ENCODE data around the gene ADORA2B. TPM values are rescaled to one million over a fixed set of nuclear protein-coding genes. Genes with fewer than 3 reads are reported as not detected.
"Not testable (repeated sequence)": the region's sequence is repeated elsewhere in the genome, so short reads cannot be mapped to it uniquely, and the experiment has no call there.

ADORA2B gene
- total RNA-seq, 1 donor: 11.6 TPM

DNA sequence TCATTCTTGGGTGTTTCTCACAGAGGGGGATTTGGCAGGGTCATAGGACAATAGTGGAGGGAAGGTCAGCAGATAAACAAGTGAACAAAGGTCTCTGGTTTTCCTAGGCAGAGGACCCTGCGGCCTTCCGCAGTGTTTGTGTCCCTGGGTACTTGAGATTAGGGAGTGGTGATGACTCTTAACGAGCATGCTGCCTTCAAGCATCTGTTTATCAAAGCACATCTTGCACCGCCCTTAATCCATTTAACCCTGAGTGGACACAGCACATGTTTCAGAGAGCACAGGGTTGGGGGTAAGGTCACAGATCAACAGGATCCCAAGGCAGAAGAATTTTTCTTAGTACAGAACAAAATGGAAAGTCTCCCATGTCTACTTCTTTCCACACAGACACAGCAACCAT is 34.1 kb downstream of the ADORA2B start:
- DNase-seq (ENCODE audit: low read depth in 2 of 3, low spot score in 2 of 3): not testable (repeated sequence)

DNA sequence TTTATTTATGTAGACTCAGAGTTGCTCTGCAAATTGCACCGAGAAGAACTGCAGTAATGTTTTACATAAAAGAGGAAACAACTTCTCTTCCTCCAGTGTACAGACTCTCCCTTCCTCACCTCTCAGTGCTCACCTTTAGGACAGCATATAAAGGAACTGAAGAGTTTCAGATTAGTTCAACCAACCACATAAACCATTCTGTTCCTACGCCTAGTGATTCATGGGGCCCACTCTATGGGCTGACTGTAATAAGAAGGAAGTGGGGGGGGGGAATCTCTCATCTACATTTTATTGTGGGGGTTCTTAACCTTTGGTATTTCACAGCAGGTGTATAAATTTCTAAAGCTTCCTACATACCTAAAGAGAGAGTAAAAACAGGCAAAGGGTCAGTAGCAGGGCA is 36.3 kb downstream of the ADORA2B start:
- peak in 1 of 3 donors; percentile 42 for DNase-seq (ENCODE audit: low read depth in 2 of 3, low spot score in 2 of 3)

DNA sequence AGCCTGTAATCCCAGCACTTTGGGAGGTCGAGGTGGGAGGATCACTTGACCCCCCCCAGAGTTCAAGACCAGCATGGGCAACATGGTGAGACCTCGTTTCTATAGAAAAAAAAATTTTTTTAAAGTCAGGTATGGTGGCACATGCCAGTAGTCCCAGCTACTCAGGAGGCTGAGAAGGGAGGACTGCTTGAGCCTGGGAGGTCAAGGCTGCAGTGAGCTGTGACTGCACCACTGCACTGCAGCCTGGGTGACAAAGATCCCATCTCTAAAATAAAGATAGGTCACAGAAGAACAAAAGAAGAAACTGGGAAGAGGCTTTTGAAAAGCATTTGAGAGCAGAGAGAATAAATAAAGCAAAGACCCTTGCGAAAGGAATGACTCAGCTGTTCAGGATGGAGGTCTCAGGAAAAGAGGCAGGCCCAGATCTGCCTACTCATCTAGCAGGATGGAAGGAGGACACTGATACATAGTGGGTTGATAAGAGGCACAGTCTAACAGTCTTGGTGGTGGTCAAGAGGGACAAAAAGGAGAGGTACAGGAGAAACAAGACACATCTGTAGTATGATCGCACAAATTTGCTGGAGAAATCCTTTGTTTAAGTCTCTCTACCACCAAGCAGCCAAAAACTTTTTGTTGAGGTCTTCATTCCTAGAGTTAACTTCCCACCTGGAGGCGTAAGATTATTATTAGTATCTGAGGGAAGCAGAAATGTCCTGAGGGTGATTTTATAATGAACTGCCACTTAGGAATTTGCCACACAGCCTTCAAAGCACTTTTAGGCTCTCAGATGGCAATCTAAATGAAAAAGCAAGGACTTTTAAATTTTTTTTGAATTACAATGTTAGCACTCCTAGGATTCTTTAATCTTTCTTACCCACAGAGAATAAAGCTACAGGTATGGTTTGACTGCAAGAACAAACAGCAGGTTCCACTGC is 37.0 kb downstream of the ADORA2B start:
- peak in 2 of 3 donors; percentile 37 to 60 for DNase-seq (ENCODE audit: low read depth in 2 of 3, low spot score in 2 of 3)

DNA sequence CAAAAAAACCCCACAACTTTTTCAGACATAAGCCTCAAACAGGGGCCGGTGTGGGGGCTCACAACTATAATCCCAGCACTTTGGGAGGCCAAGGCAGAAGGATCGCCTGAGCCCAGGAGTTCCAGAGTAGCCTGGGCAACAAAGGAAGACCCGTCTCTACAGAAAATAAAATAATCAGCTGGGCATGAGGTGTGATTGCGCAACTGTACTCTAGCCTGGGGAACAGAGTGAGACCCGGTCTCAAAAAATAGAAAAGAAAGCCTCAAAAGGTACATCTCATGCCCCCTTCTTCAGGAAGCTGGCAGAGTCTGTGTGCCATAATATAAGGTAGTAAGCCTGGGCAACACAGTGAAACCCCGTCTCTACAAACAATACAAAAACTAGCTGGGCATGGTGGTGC is 51.4 kb downstream of the ADORA2B start:
- DNase-seq (ENCODE audit: low read depth in 2 of 3, low spot score in 2 of 3): no peak

DNA sequence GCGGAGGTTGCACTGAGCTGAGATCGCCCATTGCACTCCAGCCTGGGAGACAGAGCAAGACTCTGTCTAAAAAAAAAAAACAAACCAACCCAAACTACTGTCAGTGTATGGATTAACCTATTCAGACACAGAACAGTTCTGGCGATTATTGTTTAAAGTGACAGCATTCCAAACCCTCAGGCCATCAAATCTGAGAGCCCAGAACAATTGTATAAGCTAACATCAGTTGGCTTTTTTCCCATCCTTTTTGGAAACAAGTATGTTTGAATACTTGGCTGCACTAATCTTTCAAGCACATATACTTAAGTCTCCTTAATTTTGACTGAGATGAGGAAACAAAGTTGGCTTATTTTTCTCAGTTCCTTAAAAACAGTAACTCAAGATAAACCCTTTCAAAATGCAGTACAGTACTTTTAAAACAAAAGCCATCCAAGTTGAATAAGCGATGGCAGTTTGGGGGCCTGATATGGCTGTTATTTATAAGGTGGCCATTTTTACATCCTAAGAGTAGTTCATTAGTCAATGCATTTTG is 53.2 kb downstream of the ADORA2B start:
- no peak for DNase-seq (ENCODE audit: low read depth in 2 of 3, low spot score in 2 of 3)

DNA sequence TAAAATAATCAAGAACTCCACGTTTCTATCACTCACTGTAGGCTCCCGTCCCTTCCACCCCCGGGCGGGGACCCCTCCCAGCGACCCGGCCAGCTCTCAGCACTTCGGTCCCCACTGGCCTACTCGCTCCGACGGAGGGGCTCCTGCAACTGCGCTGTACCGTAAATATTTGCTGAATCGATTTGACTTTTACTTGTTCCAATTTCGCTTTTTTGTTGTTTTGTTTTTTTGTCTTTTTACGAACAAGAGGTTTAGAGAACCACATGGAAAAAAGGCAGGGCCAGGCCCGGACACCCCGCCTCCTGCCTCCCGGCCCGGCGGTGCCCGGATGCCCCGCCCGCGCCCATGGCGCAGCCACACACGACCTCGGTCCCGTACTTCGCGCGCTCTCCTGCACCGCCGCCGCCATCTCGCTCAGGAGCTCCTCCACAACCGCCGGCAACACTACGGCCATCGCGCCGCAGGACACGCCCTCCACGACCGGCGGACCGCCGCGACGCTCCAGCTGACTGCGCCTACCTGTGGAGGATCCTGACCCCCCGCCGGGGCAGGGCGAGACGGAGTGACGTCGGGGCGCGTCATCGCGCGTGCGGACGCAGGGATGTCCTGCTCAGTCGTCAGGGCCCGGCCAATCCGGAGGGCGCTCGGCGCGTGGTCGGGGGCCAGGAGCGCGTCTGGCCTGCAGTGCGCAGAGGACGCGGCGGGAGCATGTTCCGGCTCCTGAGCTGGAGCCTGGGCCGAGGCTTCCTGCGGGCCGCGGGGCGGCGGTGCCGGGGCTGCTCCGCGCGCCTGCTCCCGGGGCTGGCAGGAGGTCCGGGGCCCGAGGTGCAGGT is 54.4 kb downstream of the ADORA2B start, which contains the start of the genes TTC19 and ZSWIM7:
Gene TTC19 (plus strand): TSS at position 684 of the 833 bp plus-strand sequence. CDS start 25 bp downstream, at position 709.
Gene ZSWIM7 (minus strand): TSS at position 564 of the 833 bp plus-strand sequence. CDS start 110 bp downstream, at position 454.
- peak; percentile 88 to 94 (median 93) for DNase-seq (ENCODE audit: low read depth in 2 of 3, low spot score in 2 of 3)

DNA sequence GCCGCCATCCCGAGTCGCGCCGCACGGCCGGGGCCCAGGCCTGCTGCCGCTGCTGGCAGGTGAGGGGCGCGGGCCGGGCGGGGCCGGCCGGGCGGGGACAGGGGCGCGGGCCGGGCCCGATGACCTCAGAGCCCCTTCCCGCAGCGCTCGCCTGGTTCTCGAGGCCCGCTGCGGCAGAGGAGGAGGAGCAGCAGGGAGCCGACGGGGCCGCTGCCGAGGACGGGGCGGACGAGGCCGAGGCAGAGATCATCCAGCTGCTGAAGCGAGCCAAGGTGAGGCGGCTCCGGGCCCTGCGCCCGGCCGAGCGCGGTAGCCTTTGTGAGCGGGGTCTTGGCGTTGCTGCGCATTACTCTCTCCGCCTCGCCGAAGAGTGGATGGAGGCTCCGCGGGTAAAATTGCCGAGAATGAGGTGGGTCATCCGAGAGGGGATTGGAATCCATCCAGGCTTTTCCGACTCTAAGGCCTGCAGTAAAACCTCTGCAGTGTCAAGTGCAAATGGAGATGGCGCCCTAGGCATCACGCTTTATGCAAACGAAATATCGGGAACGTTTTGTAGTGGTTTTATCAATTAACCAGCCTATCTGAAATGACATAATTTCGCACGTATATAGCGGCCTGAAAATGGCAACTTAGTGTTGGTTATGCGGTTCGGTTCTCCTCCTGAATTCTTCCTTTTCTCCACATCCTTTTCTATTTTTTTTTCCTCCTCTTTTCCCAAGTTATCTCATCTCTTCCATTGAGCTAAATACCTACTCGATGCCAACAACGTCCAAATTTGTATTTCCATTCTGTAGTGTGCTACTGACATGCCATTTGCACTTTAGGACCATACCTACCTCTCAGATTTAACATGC is 55.3 kb downstream of the ADORA2B start:
- DNase-seq (ENCODE audit: low read depth in 2 of 3, low spot score in 2 of 3): peak in 1 of 3 donors; percentile 65

DNA sequence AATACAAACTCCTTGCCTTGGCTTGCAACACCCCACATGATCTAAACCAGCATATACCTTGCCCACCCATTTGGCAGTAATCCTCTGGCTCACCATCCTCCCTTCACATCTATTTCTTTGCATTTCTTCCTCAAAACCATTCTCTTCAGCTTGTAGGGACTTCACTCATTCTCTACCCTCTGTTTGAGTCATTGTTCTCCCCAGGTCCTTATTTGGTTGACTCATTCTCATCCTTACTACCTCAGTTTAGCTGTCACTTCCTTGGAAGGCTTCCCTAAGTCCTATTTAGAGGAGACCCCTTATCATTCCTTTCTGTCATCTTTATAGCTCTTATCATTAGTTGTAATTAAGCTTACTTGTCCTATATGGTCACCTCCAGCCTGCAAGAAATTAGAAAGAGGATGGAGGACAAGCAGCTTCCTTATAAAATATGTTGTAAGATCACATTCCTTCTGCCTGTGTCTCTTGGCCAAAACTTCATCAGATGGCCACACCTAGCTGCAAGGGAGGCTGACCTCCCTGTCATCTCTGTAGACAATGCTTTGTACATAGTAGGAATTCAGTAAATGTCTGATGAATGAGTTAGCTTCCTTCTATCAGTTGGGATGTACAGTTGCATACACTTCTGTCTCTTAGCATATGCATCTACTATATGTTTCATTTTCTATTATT is 56.4 kb downstream of the ADORA2B start:
- DNase-seq (ENCODE audit: low read depth in 2 of 3, low spot score in 2 of 3): no peak

DNA sequence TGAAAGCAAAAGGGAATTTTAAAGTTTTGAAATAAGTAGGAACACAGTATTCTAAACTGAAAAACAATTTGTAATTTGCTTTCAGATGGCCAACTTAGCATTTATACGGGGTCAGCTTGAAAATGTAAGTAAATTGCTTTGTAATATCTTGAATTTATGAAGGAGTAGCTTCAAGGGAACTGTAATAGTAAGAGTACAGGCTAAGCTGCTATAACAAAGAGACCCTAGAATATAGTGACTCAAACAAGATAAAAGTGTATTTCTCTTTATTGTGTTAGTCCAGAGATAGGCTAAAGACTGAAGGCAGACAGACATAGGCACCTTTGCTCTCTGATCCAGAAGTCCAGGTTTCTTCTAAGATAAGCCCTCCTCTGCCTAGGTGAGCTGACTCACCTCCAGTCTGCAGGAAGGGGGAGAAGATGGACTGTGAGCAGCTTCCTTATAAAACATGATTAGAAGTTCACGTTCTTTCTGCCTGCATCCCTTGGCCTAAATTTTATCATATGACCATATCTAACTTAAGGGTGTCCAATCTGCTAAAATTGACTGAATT is 57.9 kb downstream of the ADORA2B start:
- no peak for DNase-seq (ENCODE audit: low read depth in 2 of 3, low spot score in 2 of 3)

DNA sequence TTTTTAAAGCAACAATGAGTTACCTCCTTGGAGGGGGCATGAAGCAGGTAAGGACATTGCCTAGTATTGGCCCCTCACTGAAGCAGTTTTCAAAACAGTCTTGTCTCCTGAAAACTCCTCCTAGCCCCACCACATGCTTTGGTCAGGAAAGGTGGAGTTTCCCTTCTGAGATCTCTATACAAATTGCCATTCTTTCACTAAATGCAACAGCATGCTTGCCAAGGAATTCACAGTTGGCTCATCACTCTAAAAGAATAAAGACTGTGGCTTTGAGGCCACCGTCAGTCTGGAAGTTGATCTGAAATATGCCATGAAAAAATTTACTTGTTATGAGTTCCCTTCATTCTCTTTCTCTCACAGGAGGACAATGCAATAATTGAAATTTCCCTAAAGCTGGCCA is 58.9 kb downstream of the ADORA2B start:
- no peak for DNase-seq (ENCODE audit: low read depth in 2 of 3, low spot score in 2 of 3)

DNA sequence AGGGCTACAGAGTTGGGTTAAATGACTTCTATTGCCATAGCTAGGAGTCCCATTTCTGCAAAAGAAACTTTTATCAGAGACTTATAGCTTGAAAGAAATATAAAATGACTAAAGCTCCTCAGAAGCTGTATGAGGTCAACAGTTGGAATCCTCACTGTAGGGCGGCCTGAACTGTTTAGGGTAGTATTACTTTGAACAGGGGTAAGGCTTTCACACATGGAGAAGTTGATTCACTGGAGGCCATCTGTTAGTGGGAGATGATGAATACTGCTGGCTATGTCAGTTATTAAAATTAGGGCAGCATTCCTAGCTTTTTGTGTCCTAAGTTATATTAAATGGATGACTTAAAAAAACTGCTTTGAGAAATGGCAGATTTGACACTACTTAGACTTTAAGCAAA is 60.7 kb downstream of the ADORA2B start:
- no peak for DNase-seq (ENCODE audit: low read depth in 2 of 3, low spot score in 2 of 3)

DNA sequence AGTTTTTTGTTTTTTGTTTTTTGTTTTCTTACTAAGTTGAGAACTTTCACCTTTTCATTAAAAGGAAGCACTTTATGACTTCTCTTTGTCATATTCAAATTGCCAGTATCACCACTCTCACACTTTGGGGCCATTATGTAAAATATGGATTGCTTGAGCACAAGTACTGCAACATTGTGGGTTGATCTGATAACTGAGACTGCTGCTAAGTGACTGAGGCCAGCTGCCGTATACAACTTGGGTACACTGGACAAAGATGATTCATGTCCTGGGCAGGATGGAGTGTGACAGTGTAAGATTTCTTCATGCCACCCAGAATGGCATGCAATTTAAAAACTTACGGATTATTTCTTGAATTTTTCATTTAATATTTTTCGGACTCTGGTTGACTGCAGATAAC is 62.5 kb downstream of the ADORA2B start:
- no peak for DNase-seq (ENCODE audit: low read depth in 2 of 3, low spot score in 2 of 3)

DNA sequence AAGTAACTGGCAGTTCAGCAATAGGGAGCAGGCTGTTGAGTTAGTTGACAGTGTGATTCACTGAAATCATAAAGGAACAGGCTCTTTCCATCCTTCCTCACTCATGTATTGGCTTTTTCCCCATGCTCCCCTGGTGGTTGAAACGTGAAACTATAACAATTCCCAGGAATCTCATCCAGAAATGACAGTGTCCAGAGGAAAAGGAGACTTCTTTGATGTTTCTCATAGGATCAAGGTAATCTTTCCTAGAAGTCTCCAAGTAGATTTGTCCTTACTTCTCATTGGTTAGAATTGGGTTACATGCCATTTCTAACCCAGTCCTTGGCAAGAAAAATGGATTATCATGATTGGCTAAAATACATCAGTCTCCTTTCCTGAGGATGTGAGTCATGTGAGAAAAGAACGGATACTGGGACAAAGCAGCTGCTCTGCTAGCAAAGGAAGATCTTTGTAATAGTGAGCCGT is 69.0 kb downstream of the ADORA2B start:
- DNase-seq (ENCODE audit: low read depth in 2 of 3, low spot score in 2 of 3): no peak

DNA sequence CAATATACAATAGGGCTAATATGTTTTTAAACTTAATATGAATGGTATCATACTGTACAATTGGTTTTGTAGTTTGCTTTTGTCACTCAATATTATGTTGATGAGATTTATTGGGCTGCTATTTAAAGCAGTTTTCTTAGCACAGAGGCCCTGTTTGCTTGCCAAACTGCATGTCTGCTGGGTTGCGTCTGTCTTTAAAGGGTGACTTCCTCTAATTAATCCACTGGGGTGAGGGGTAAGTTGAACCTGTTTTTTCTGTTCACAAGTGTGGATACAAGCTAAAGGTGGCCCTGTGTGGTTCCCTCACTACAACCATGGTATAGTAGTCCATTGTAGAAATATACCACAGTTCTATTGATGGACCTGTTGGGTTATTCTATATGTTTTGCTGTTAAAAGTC is 74.4 kb downstream of the ADORA2B start:
- no peak for DNase-seq (ENCODE audit: low read depth in 2 of 3, low spot score in 2 of 3)

DNA sequence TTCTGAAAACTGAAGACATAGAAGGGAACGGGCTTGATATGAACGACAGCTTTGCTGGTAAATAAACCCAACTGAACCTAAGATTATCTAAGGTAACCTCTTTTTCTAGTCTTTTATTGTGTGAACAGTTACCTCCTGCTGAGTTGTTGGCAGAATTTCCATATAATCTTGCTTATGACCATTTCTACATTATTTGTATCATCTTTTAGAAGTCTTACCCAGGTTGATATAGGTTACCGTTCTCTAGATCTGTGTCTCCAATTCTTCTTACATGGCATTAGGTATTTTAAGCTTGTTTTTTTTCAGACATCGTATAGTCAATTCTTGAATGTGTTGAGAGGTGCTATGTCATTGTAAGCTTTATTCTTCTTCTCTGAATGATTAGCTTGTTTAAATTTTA is 79.0 kb downstream of the ADORA2B start:
- DNase-seq (ENCODE audit: low read depth in 2 of 3, low spot score in 2 of 3): no peak

DNA sequence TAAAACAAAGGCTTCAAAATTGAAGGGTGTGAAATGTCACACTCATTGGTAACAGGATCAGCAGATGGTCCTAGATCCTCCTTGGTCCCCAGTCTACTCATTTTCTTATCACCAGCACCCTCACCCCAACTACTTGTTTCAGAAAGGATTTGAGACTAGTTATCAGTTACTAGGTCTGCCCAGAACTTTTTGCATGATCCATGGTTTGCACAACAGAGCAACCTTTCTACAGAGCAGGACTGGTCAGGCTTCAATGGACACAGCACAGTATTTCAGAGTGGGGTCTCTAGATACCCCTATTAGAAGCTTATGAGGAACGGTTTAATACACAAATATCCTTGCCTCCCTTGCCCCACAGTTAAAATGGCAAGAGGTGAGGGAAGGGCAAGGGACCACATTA is 80.3 kb downstream of the ADORA2B start:
- DNase-seq (ENCODE audit: low read depth in 2 of 3, low spot score in 2 of 3): no peak

Measured in hematopoietic multipotent progenitor cell (in vitro differentiated cells).